ENCODE data around the gene AGO4. TPM values are rescaled to one million over a fixed set of nuclear protein-coding genes. Genes with fewer than 3 reads are reported as not detected.
"Not testable (repeated sequence)": the region's sequence is repeated elsewhere in the genome, so short reads cannot be mapped to it uniquely, and the experiment has no call there.

Gene AGO4
- total RNA-seq, 5 donors from 2014 or later (not counting 1 experiment from before 2014, with no cell fraction given), result 11.5 to 29.7 (median 18.9) TPM

DNA sequence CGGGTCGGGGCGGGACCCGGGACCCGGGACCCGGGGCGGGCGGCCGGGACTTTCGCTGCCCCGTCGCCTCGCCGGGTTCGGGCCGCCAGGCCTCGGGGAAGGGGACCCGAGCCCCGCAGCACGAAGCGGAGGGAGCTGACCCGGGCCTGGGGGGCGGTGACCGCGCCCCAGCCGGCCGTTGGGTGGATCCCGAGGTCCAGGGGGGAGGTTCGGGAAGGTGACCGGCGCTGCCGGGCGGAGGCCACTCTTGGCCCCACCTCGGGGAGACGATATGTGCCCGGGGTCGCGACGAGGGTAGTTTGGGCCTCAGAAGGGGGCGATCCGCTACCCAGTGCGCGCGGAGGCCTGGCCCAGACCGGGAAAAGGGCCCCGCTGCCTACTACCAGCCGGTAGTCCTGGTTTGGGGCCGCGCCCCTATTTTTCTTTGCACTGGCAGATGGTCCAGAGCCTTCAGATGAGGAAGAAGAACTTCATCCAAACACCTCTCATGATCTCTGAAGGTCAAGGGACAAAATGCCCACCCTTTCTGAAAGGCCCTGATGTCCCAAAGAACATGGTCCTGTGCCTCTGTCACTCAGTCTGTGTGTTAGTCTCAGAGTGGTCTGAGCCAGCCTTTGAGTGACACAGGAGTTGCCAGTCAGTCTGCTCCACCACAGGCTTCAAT, 766 bp downstream of the AGO4 start:
- DNase-seq (peak in 14 of 35 experiments; percentile 1 to 33 (median 8)), ATAC-seq (replicated peaks in 1 of 4) (peak; percentile 22 to 41 (median 34))
- no peaks in the 10 kb centered on the region for H3K27me3 Mint-ChIP-seq
- no peaks in the 10 kb centered on the region for H3K9me3 Mint-ChIP-seq
- ChIA-PET POLR2A (interaction anchor here in 1 of 2 donors (0.7 kb wide), 1 partner anchor 71 kb away, joined by 3 read pairs; no protein-coding TSS in a partner anchor), CTCF (interaction anchor here in 1 of 2 donors (0.6 kb wide), 1 partner anchor 254 kb away, joined by 3 read pairs; no protein-coding TSS in a partner anchor)
- Histone ChIP-seq H3K4me3 (ENCODE audit: control insufficient read depth in 1 of 2, extremely low read depth in 1 of 2, low read length in 1 of 2) (peak overlapping the region; percentile 62 to 81), H3K27me3 (replicated peaks in 1 of 2; ENCODE audit: control insufficient read depth in 2 of 2, extremely low read depth in 1 of 2, insufficient read depth in 2 of 2, low read length in 1 of 2) (no peaks in the 10 kb centered on the region), H3K9me3 (no peaks in the 10 kb centered on the region), H3K36me3 (ENCODE audit: control insufficient read depth in 2 of 2, extremely low read depth in 1 of 2, insufficient read depth in 1 of 2, low read length in 1 of 2) (no peaks in the 10 kb centered on the region), H3K27ac (ENCODE audit: low read length) (peak overlapping the region; percentile 57), H3K4me1 (ENCODE audit: control insufficient read depth in 1 of 2, extremely low read depth in 1 of 2, insufficient read depth in 2 of 2, low read length in 2 of 2) (peaks cover 9 to 43% of the 10 kb centered on the region in 2 experiments)
- H3K4me1 Mint-ChIP-seq, result peaks cover 38 to 53% (median 44%) of the 10 kb centered on the region in 3 donors
- peak overlapping the region; percentile 82 to 91 (median 85) for H3K4me3 Mint-ChIP-seq
- peak overlapping the region; percentile 89 to 92 for H3K27ac Mint-ChIP-seq
- no peaks in the 10 kb centered on the region for H3K36me3 Mint-ChIP-seq
- 2% methylated on average over 44 of the region's 49 CpGs for whole genome bisulfite sequencing (ENCODE audit: insufficient coverage)

DNA sequence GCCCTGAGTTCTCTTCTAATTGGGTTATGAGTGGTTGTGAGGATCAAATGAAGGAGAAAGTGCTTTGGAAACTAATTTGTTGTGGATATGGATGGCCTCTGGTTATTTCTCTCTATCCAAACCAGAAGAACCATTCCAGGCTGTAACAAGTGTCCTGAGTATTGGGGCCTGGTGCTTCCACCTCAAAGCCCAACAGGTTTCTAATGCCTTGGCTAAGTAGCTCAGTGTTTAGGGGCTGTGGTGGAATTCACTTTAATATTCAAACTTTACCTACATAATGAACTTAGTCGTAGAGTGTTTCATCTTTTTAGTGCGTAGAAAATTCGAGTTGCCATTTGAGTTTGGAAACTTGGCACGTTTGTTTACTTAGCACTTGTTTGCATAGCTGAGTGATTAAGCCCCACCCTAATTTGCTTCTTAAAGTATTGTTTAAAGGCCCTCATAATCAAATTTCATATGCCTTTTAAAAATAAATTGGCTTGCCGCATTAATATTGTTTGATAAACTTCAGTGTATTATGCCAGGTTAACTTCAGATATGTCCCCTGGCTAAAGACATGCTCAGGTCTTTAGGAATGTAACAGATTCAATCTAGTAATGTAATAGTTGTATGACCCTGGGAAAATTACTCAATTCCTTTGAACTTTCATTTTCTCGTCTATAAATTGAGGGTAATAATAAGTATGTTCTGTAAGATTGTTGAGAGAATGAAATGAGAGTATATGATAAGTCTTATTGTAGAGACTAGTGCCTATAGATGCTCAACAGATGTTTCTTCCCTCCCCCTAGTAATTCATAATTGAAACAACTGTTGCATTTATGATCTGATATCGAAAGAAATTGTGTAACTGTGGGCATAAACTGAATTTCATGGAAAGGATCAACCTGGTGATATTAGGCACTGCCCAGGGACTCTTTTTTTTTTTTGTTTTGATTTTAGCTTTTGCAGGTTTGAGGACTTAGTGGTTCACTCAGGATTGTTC, 1.6 kb downstream of the AGO4 start:
- ATAC-seq (replicated peaks in 1 of 4) (no peak), DNase-seq (peak in 1 of 35 experiments; percentile 1)
- no peaks in the 10 kb centered on the region for H3K36me3 ChIP-seq (ENCODE audit: control insufficient read depth in 2 of 2, extremely low read depth in 1 of 2, insufficient read depth in 1 of 2, low read length in 1 of 2)
- peak overlapping the region; percentile 62 to 81 for H3K4me3 ChIP-seq (ENCODE audit: control insufficient read depth in 1 of 2, extremely low read depth in 1 of 2, low read length in 1 of 2)
- peak overlapping the region; percentile 89 to 92 for H3K27ac Mint-ChIP-seq
- H3K4me1 Mint-ChIP-seq, result peaks cover 36 to 51% (median 44%) of the 10 kb centered on the region in 3 donors
- H3K27me3 ChIP-seq (replicated peaks in 1 of 2; ENCODE audit: control insufficient read depth in 2 of 2, extremely low read depth in 1 of 2, insufficient read depth in 2 of 2, low read length in 1 of 2), result no peaks in the 10 kb centered on the region
- peak overlapping the region; percentile 57 for H3K27ac ChIP-seq (ENCODE audit: low read length)
- no peaks in the 10 kb centered on the region for H3K9me3 Mint-ChIP-seq
- peak overlapping the region; percentile 82 to 91 (median 85) for H3K4me3 Mint-ChIP-seq
- POLR2A ChIA-PET, result interaction anchor here in 1 of 2 donors (0.7 kb wide), 1 partner anchor 72 kb away, joined by 3 read pairs; no protein-coding TSS in a partner anchor
- no peaks in the 10 kb centered on the region for H3K9me3 ChIP-seq
- CTCF ChIA-PET, result interaction anchor here in 1 of 2 donors (0.6 to 1.6 kb wide), 2 partner anchors 94 to 253 kb away, joined by 3 read pairs; no protein-coding TSS in a partner anchor
- H3K36me3 Mint-ChIP-seq, result peaks cover 1% of the 10 kb centered on the region
- peaks cover 9 to 38% of the 10 kb centered on the region in 2 experiments for H3K4me1 ChIP-seq (ENCODE audit: control insufficient read depth in 1 of 2, extremely low read depth in 1 of 2, insufficient read depth in 2 of 2, low read length in 2 of 2)
- 100% methylated on average over 2 of the region's 7 CpGs for WGBS (ENCODE audit: insufficient coverage)
- H3K27me3 Mint-ChIP-seq, result no peaks in the 10 kb centered on the region

DNA sequence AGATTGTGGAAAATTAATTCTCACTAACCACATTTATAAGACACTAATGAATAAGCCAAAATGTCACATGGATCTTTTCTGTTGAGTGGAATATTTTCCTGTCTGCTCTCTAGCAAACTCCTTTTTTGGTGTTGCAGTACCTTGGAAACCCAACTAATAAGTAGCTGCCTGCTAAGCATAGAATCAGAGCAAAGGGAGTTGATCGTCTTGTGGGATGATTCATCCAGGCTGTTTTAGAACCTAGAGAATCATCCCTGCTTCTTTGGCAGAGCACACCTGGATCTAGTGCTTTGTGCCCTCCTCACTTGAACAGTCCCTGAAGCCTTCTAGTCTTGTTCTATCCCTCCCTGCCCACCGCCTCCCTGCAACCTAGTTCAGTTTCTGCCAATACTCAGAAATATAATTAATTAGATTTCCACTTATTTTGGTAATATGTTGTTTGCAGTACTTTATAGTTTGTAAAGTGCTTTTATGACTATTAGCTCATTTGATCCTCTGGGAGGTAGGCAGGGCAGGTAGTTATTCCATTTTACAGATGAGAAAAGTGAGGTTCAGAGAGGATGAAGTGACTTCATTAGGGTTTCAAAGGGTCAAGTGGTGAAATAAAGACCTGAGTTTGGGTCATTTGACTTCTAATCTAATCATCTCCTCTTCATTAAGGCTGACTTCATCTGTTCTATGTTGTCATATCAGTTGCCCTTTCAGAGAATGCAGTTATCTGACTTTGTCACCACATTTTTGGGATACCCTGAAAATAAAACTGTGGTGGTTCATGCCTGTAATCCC, 2.5 kb downstream of the AGO4 start:
- H3K9me3 Mint-ChIP-seq, result no peaks in the 10 kb centered on the region
- WGBS (ENCODE audit: insufficient coverage), result no CpG with 5 or more reads among the region's 2 CpGs
- peaks cover 31 to 47% (median 38%) of the 10 kb centered on the region in 3 donors for H3K4me1 Mint-ChIP-seq
- peak overlapping the region; percentile 82 to 91 (median 85) for H3K4me3 Mint-ChIP-seq
- peaks cover 3% of the 10 kb centered on the region for H3K36me3 Mint-ChIP-seq
- ChIA-PET CTCF (interaction anchor here in 1 of 2 donors (1.0 to 1.6 kb wide), 2 partner anchors 42 to 95 kb away, joined by 3 read pairs; no protein-coding TSS in a partner anchor), POLR2A (no interaction called here)
- no peaks in the 10 kb centered on the region for H3K27me3 Mint-ChIP-seq
- H3K27me3 ChIP-seq (replicated peaks in 1 of 2; ENCODE audit: control insufficient read depth in 2 of 2, extremely low read depth in 1 of 2, insufficient read depth in 2 of 2, low read length in 1 of 2), result no peaks in the 10 kb centered on the region
- no peaks in the 10 kb centered on the region for H3K36me3 ChIP-seq (ENCODE audit: control insufficient read depth in 2 of 2, extremely low read depth in 1 of 2, insufficient read depth in 1 of 2, low read length in 1 of 2)
- peak in 1 of 35 experiments; percentile 8 for DNase-seq
- peak overlapping the region; percentile 25 for H3K27ac ChIP-seq (ENCODE audit: low read length)
- H3K4me1 ChIP-seq (ENCODE audit: control insufficient read depth in 1 of 2, extremely low read depth in 1 of 2, insufficient read depth in 2 of 2, low read length in 2 of 2), result peaks cover 5 to 31% of the 10 kb centered on the region in 2 experiments
- no peaks in the 10 kb centered on the region for H3K9me3 ChIP-seq
- peak overlapping the region; percentile 89 to 92 for H3K27ac Mint-ChIP-seq
- H3K4me3 ChIP-seq (ENCODE audit: control insufficient read depth in 1 of 2, extremely low read depth in 1 of 2, low read length in 1 of 2), result no peak overlapping the region
- ATAC-seq (replicated peaks in 1 of 4), result no peak

DNA sequence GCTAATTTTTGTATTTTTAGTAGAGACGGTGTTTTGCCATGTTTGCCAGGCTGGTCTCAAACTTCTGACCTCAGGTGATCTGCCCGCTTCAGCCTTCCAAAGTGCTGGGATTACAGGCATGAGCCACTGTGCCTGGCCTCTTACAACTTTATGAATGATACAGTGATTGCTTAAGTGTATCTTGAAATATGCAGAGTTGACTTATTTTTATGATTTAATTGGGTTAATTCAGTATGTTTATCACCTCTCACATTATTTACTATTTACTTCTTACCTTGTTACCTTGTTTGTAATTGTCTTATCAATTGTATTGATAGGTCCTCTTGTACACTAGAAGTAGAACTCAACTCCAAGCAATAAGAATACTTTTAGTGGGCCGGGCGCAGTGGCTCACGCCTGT, 4.9 kb downstream of the AGO4 start:
- H3K4me1 ChIP-seq (ENCODE audit: control insufficient read depth in 1 of 2, extremely low read depth in 1 of 2, insufficient read depth in 2 of 2, low read length in 2 of 2), result peaks cover 5 to 26% of the 10 kb centered on the region in 2 experiments
- H3K4me3 ChIP-seq (ENCODE audit: control insufficient read depth in 1 of 2, extremely low read depth in 1 of 2, low read length in 1 of 2); CTCF ChIA-PET; H3K36me3 ChIP-seq (ENCODE audit: control insufficient read depth in 2 of 2, extremely low read depth in 1 of 2, insufficient read depth in 1 of 2, low read length in 1 of 2); DNase-seq; H3K27me3 Mint-ChIP-seq; H3K9me3 ChIP-seq; POLR2A ChIA-PET; H3K4me3 Mint-ChIP-seq; H3K27ac Mint-ChIP-seq; ATAC-seq (replicated peaks in 1 of 4); H3K36me3 Mint-ChIP-seq; H3K27me3 ChIP-seq (replicated peaks in 1 of 2; ENCODE audit: control insufficient read depth in 2 of 2, extremely low read depth in 1 of 2, insufficient read depth in 2 of 2, low read length in 1 of 2); H3K9me3 Mint-ChIP-seq; H3K27ac ChIP-seq (ENCODE audit: low read length): not testable (repeated sequence)
- peaks cover 24 to 36% (median 33%) of the 10 kb centered on the region in 3 donors for H3K4me1 Mint-ChIP-seq
- WGBS (ENCODE audit: insufficient coverage), result no CpG with 5 or more reads among the region's 5 CpGs

DNA sequence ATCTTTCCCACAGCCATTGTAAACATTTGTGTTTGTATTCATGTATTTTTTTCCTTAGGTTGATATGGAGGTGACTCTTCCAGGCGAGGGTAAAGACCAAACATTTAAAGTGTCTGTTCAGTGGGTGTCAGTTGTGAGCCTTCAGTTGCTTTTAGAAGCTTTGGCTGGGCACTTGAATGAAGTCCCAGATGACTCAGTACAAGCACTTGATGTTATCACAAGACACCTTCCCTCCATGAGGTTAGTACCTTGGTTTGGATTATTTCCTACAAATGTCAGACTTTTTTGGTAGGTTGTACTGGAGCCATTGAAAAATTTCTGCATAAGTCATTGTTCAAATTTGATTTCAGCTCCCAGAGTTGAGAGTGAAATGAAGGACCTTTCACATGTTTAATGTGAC, 17.4 kb downstream of the AGO4 start:
- no peak overlapping the region for H3K4me3 Mint-ChIP-seq
- no CpG with 5 or more reads among the region's 1 CpG for WGBS (ENCODE audit: insufficient coverage)
- ATAC-seq (replicated peaks in 1 of 4) (no peak), DNase-seq (no peak)
- Histone ChIP-seq H3K27me3 (replicated peaks in 1 of 2; ENCODE audit: control insufficient read depth in 2 of 2, extremely low read depth in 1 of 2, insufficient read depth in 2 of 2, low read length in 1 of 2) (no peaks in the 10 kb centered on the region), H3K36me3 (ENCODE audit: control insufficient read depth in 2 of 2, extremely low read depth in 1 of 2, insufficient read depth in 1 of 2, low read length in 1 of 2) (peaks cover 2 to 41% of the 10 kb centered on the region in 2 donors), H3K27ac (ENCODE audit: low read length) (no peak overlapping the region), H3K9me3 (no peaks in the 10 kb centered on the region), H3K4me1 (ENCODE audit: control insufficient read depth in 1 of 2, extremely low read depth in 1 of 2, insufficient read depth in 2 of 2, low read length in 2 of 2) (no peaks in the 10 kb centered on the region), H3K4me3 (ENCODE audit: control insufficient read depth in 1 of 2, extremely low read depth in 1 of 2, low read length in 1 of 2) (no peak overlapping the region)
- H3K36me3 Mint-ChIP-seq, result peaks cover 40% of the 10 kb centered on the region
- H3K4me1 Mint-ChIP-seq, result no peaks in the 10 kb centered on the region
- no peak overlapping the region for H3K27ac Mint-ChIP-seq
- CTCF ChIA-PET, result no interaction called here
- H3K27me3 Mint-ChIP-seq, result no peaks in the 10 kb centered on the region
- POLR2A ChIA-PET, result no interaction called here
- no peaks in the 10 kb centered on the region for H3K9me3 Mint-ChIP-seq
